ENCODE results near the gene SHISA4.
A peak's percentile ranks its signal among the peaks of the same experiment; 100 is the strongest.

Gene SHISA4

DNA sequence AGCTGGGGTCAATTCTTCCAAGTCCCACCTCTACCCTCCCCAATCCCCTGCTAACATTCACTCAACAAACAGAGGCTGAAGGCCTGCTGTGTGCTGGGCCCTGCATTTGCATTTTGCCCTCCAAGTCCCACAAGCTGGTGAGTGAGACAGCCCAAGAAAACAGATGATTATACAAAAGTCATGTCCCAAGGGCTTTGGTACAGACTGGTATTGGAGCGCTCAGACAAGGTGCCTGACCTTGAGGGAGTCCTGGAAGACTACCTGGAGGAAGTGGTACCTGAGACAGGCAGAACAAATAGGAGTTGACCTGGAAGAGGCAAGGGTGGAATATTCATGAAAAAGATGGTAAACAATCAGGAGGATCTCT is 53.4 kb downstream of the SHISA4 start:
- POLR2A ChIA-PET: no interaction called here

More for the DNA sequence above, 53.4 kb downstream of the SHISA4 start:
- CTCF ChIA-PET: interaction anchor here (1.0 to 4.2 kb wide), 2 partner anchors 31 to 46 kb away, joined by 5 to 18 read pairs; no protein-coding TSS in a partner anchor
- Histone ChIP-seq H3K9me3 (ENCODE audit: control insufficient read depth, insufficient read depth, low read depth, low read length) (no peaks in the 10 kb centered on the region), H3K36me3 (ENCODE audit: control insufficient read depth in 2 of 2, insufficient read depth in 1 of 2, low read length in 2 of 2) (no peaks in the 10 kb centered on the region), H3K4me3 (ENCODE audit: low read depth, low read length) (no peak overlapping the region), H3K4me1 (ENCODE audit: control insufficient read depth, insufficient read depth, low read length) (no peaks in the 10 kb centered on the region), H3K27ac (ENCODE audit: extremely low read depth, low read depth, low read length) (no peak overlapping the region)
- TF ChIP-seq, protein P1, sequence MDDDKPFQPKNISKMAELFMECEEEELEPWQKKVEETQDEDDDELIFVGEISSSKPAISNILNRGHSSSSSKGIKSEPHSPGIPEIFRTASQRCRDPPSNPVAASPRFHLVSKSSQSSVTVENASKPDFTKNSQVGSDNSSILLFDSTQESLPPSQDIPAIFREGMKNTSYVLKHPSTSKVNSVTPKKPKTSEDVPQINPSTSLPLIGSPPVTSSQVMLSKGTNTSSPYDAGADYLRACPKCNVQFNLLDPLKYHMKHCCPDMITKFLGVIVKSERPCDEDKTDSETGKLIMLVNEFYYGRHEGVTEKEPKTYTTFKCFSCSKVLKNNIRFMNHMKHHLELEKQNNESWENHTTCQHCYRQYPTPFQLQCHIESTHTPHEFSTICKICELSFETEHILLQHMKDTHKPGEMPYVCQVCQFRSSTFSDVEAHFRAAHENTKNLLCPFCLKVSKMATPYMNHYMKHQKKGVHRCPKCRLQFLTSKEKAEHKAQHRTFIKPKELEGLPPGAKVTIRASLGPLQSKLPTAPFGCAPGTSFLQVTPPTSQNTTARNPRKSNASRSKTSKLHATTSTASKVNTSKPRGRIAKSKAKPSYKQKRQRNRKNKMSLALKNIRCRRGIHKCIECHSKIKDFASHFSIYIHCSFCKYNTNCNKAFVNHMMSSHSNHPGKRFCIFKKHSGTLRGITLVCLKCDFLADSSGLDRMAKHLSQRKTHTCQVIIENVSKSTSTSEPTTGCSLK (tag by site-specific recombination; IDR thresholded peaks at IDR 0.05): no peak
- TF ChIP-seq ZNF585B (tag by site-specific recombination; IDR thresholded peaks at IDR 0.05): peak; percentile 77

Measured in HEK293 (cell line).